K562 (cell line): ENCODE data around the gene KPTN. TPM values are rescaled to one million over a fixed set of nuclear protein-coding genes. Genes with fewer than 3 reads are reported as not detected.

Source experiments
- ATAC-seq: fragments of 200-7000 bp; cut with Tn5 transposase; 3 replicates; pipeline ENCODE4 v1.9.1; 2020; ENCODE audit warnings: moderate library complexity
- BruUV-seq: library from RNA; stranded (reverse); fragments of 400-500 nt; replicated peaks from 2 replicates; lab custom pipeline; 2021; lab: Mats Ljungman, UMichigan
- CTCF ChIA-PET: fragments of 300-600 bp; formaldehyde crosslinking; extraction: SDS; loops from one replicate; lab custom pipeline; 2021; ENCODE audit warnings: low intra/inter-chr PET ratio; lab: Yijun Ruan, JAX
- POLR2A ChIA-PET: fragments of 300-600, 350-650 bp; sonication (Branson Sonifier 250); formaldehyde crosslinking; extraction: SDS; loops from one replicate; lab custom pipeline; 2021; ENCODE audit warnings: antibody characterized with exemption, inconsistent platforms; lab: Yijun Ruan, JAX
- DNase-seq, 4 experiments: peaks; one replicate each; pipeline versions ENCODE4 v3.0.0 to v3.0.0-alpha.2; 2011 to 2018; ENCODE audit warnings: low spot score in 3 of 4, mixed read lengths in 3 of 4; ENCODE audit errors: extremely low read depth in 1 of 4
- FAIRE-seq: peaks from 2 replicates; lab custom pipeline; 2011; peaks lifted over from hg19 to GRCh38; lab: Jason Lieb, UNC
- H2AFZ ChIP-seq: 2 replicates; pipeline ENCODE4 v1.6.0; 2011; ENCODE audit warnings: low read depth, low read length, control low read depth, inconsistent platforms
- H3K27ac ChIP-seq: fragments of 200-600 bp; 3 replicates; pipeline ENCODE4 v1.8.0; 2011; ENCODE audit warnings: low read depth, mild to moderate bottlenecking, control low read depth, inconsistent platforms, low read length, moderate library complexity, mixed read lengths; ENCODE audit errors: extremely low read depth
- H3K27me3 ChIP-seq, 2 experiments: fragments of 300-600 bp in 1 of 2; 2 replicates in 1 of 2; 3 replicates in 1 of 2; pipeline versions ENCODE4 v1.6.0 to v1.8.0; 2011; ENCODE audit warnings: inconsistent platforms in 2 of 2, low read length in 2 of 2, mild to moderate bottlenecking in 1 of 2, mixed read lengths in 1 of 2, moderate library complexity in 1 of 2; ENCODE audit not compliant: control insufficient read depth in 2 of 2, insufficient read depth in 2 of 2
- H3K36me3 ChIP-seq: fragments of 300-600 bp; 3 replicates; pipeline ENCODE4 v1.8.0; 2011; ENCODE audit warnings: mild to moderate bottlenecking, low read length, inconsistent platforms; ENCODE audit not compliant: control insufficient read depth, insufficient read depth
- H3K4me1 ChIP-seq, 2 experiments: fragments of 200-600 bp in 1 of 2; replicated peaks in 1 of 2; 2 replicates in 1 of 2; 3 replicates in 1 of 2; pipeline versions ENCODE4 v1.5.1 to v1.8.0; 2011; ENCODE audit warnings: inconsistent platforms in 2 of 2, low read length in 2 of 2, mild to moderate bottlenecking in 1 of 2, mixed read lengths in 1 of 2, moderate library complexity in 1 of 2; ENCODE audit not compliant: control insufficient read depth in 2 of 2, insufficient read depth in 2 of 2
- H3K4me2 ChIP-seq: 2 replicates; pipeline ENCODE4 v1.6.1; 2011; ENCODE audit warnings: low read length, control low read depth, inconsistent platforms, mixed read lengths; ENCODE audit not compliant: insufficient read depth
- H3K4me3 ChIP-seq: fragments of 200-600 bp; sonication (generic), shearing (Covaris generic); 2 replicates; pipeline ENCODE4 v1.5.1; 2016; ENCODE audit warnings: control low read depth, inconsistent platforms
- H3K79me2 ChIP-seq: fragments of 200-600 bp; 3 replicates; pipeline ENCODE4 v1.8.0; 2011; ENCODE audit warnings: low read length, inconsistent platforms; ENCODE audit not compliant: control insufficient read depth, insufficient read depth
- H3K9ac ChIP-seq, 2 experiments: 2 replicates each; pipeline versions ENCODE4 v1.6.0 to v1.6.1; 2011; ENCODE audit warnings: low read depth in 2 of 2, low read length in 2 of 2, control low read depth in 1 of 2, inconsistent platforms in 1 of 2, mild to moderate bottlenecking in 1 of 2, mixed read lengths in 1 of 2; ENCODE audit not compliant: insufficient read depth in 1 of 2
- H3K9me1 ChIP-seq: one replicate; pipeline ENCODE4 v1.6.0; 2011; ENCODE audit warnings: inconsistent platforms, mild to moderate bottlenecking, low read length, moderate library complexity; ENCODE audit not compliant: control insufficient read depth, insufficient read depth
- H3K9me3 ChIP-seq: replicated peaks from 2 replicates; pipeline ENCODE4 v1.5.1; 2011; ENCODE audit warnings: low read depth, low read length, inconsistent platforms; ENCODE audit not compliant: control insufficient read depth, insufficient read depth
- H4K20me1 ChIP-seq: replicated peaks from 2 replicates; pipeline ENCODE4 v1.6.1; 2011; ENCODE audit warnings: low read length, inconsistent platforms, mixed read lengths; ENCODE audit not compliant: control insufficient read depth, insufficient read depth
- ATF1 ChIP-seq, 2 experiments: fragments of 450-650 bp in 1 of 2; IDR thresholded peaks; 2 replicates each; pipeline ENCODE4 v1.6.1; 2016; ENCODE audit warnings: missing compliant biosample characterization in 1 of 2, missing genetic modification characterization in 1 of 2
- BRD4 ChIP-seq: fragments of 200-600 bp; sonication (generic); IDR thresholded peaks from 2 replicates; pipeline ENCODE4 v1.6.1; 2017; ENCODE audit warnings: inconsistent platforms
- CHD2 ChIP-seq: IDR thresholded peaks from 2 replicates; pipeline ENCODE4 v1.6.1; 2011; ENCODE audit warnings: low read depth, low read length
- CHD4 ChIP-seq: fragments of 200-600 bp; sonication (generic); IDR thresholded peaks from 3 replicates; pipeline ENCODE4 v1.6.1; 2012; ENCODE audit warnings: low read depth, mild to moderate bottlenecking, mixed read lengths, low read length, inconsistent platforms; ENCODE audit not compliant: insufficient read depth, insufficient replicate concordance, poor library complexity, severe bottlenecking
- DPF2 ChIP-seq: fragments of 450-650 bp; IDR thresholded peaks from 2 replicates; pipeline ENCODE4 v1.6.1; 2016
- ELF1 ChIP-seq: fragments of 200-800 bp; sonication (Bioruptor generic); IDR thresholded peaks from 2 replicates; pipeline ENCODE4 v1.6.1; 2016; ENCODE audit warnings: missing genetic modification characterization, missing compliant biosample characterization
- HLTF ChIP-seq: fragments of 450-650 bp; IDR thresholded peaks from 2 replicates; pipeline ENCODE4 v1.6.1; 2016
- JUND ChIP-seq, 2 experiments: IDR thresholded peaks; 2 replicates in 1 of 2; 3 replicates in 1 of 2; pipeline ENCODE4 v1.6.1; 2011; ENCODE audit warnings: borderline replicate concordance in 2 of 2, low read depth in 2 of 2, low read length in 2 of 2, improper control_type of control experiment in 1 of 2, missing biosample characterization in 1 of 2, missing genetic modification characterization in 1 of 2, missing genetic modification reagents in 1 of 2
- RUNX1 ChIP-seq: sonication (generic); IDR thresholded peaks from 2 replicates; pipeline ENCODE4 v1.6.1; 2016; ENCODE audit warnings: antibody characterized with exemption, low read depth
- SMARCA5 ChIP-seq: fragments of 450-650 bp; IDR thresholded peaks from 2 replicates; pipeline ENCODE4 v1.6.1; 2016
- YY1 ChIP-seq, 3 experiments: IDR thresholded peaks; 2 replicates each; pipeline ENCODE4 v1.6.1; 2011; ENCODE audit warnings: low read length in 2 of 3, mild to moderate bottlenecking in 2 of 3, moderate library complexity in 2 of 3, borderline replicate concordance in 1 of 3, control low read depth in 1 of 3, low read depth in 1 of 3; ENCODE audit not compliant: insufficient read depth in 3 of 3, insufficient replicate concordance in 2 of 3, control insufficient read depth in 1 of 3, insufficient read length in 1 of 3; ENCODE audit errors: extremely low read depth in 1 of 3
- ZC3H8 ChIP-seq: fragments of 450-650 bp; IDR thresholded peaks from 2 replicates; pipeline ENCODE4 v1.6.1; 2017
- ZNF143 ChIP-seq: sonication (generic); formaldehyde crosslinking; IDR thresholded peaks from 2 replicates; pipeline ENCODE4 v1.9.0; 2022; ENCODE audit warnings: mild to moderate bottlenecking, missing genetic modification reagents
- ZNF766 ChIP-seq: fragments of 200-800 bp; sonication (Bioruptor generic); conservative IDR thresholded peaks from 2 replicates; pipeline ENCODE4 v1.6.1; 2016; ENCODE audit warnings: missing genetic modification characterization, missing compliant biosample characterization
- WGBS: fragments of 100-300 bp; shearing (Covaris generic); methylation state at CpG from one replicate; pipeline ENCODE4 v1.1.6; 2016; ENCODE audit warnings: low coverage, mixed read lengths; ENCODE audit not compliant: insufficient coverage; ENCODE audit errors: missing lambda C conversion rate; 5-methylcytosine and 5-hydroxymethylcytosine counted together
- in situ Hi-C: fragments of 300-500 bp; cut with MboI; formaldehyde crosslinking; loops from 4 replicates; pipeline ENCODE4 v1.15.0; 2018; ENCODE audit warnings: inconsistent platforms, mixed read lengths
- intact Hi-C: fragments of 100-400 bp; cut with micrococcal nuclease; formaldehyde crosslinking; loops from 2 replicates; pipeline ENCODE4 v1.14.2; 2022
- polyA plus RNA-seq, 8 experiments: library from polyadenylated mRNA; depleted of rRNA in 4 of 8; stranded (reverse) in 5 of 8; unstranded in 3 of 8; fragments of >200 nt; fragmentation: Nextera tagmentation in 2 of 8; fragmentation: Illumina TruSeq in 1 of 8; extraction: Ambion mirVana in 2 of 8; extraction: Trizol in 1 of 8; gene quantifications; 2 replicates each; pipeline versions ENCODE4 v1.2.1 to v1.2.3, GENCODE V29; 2011 to 2014; ENCODE audit warnings: inconsistent platforms in 1 of 8, missing spikeins in 1 of 8
- total RNA-seq, 7 experiments: library from RNA; depleted of rRNA in 6 of 7; stranded (reverse); fragments of >200 nt in 6 of 7; fragmentation: Illumina TruSeq in 2 of 7; extraction: Trizol in 2 of 7; gene quantifications; 2 replicates each; pipeline versions ENCODE4 v1.2.1 to v1.2.3, GENCODE V29; 2011 to 2021; ENCODE audit warnings: low replicate concordance in 1 of 7
- TF ChIP-seq, protein P1 (sequence below): fragments of 250-450 bp; sonication (Bioruptor Pico); IDR thresholded peaks from 2 replicates; pipeline ENCODE4 v1.4.0; 2020; ENCODE audit warnings: mild to moderate bottlenecking, moderate library complexity
- TF ChIP-seq, protein P2 (sequence below): sonication (generic); formaldehyde crosslinking; IDR thresholded peaks from 2 replicates; pipeline ENCODE4 v1.8.0; 2022; ENCODE audit warnings: missing genetic modification reagents, mild to moderate bottlenecking, moderate library complexity, borderline replicate concordance
- TF ChIP-seq, protein P3 (sequence below): fragments of 450-650 bp; IDR thresholded peaks from 2 replicates; pipeline ENCODE4 v1.6.1; 2014; ENCODE audit warnings: low read depth, mild to moderate bottlenecking, moderate library complexity, borderline replicate concordance

KPTN gene
- total and polyA plus RNA-seq, 9 of the 15 experiments (the other 6 are each of a cell fraction or from before 2014, with no cell fraction given): 0.56 to 18.2 (median 8.5) TPM

DNA sequence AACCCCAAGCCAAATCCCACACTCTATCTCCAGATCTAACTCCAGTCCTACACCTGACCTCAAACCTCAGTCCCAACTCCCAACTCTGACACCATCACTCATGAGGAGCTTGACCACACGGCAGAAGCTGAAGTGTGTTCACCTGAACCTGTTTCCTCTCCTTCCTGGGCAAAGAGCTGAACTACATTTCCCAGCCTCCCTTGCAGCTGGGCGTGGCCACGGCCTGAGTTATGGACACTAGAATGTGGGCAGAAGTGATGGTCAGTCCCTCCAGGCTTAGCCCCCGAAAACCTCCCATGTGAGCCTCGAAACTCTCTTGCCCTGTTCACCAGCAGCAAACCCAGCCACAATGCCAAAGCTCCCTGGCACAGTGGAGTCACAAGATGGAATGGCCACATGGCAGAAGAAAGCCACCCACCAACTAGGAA, 45.2 kb downstream of the KPTN start:
- H3K4me3 ChIP-seq: no peak overlapping the region
- H3K79me2 ChIP-seq: no peaks in the 10 kb centered on the region
- no peaks in the 10 kb centered on the region; a peak in 1 of 5 replicates for H3K4me1 ChIP-seq
- DNase-seq (no peak), FAIRE-seq (peak; percentile 96), ATAC-seq (peak; percentile 72)
- CTCF ChIA-PET: interaction anchor here (0.5 to 4.6 kb wide), 3 partner anchors 56 to 269 kb away, joined by 3 to 79 read pairs (median 28); no protein-coding TSS in a partner anchor
- peaks cover 19% of the 10 kb centered on the region; the same call in 1 of the 2 replicates for H4K20me1 ChIP-seq
- in situ Hi-C loops: loop anchor here (5.0 kb wide), 1 partner anchor 258 kb away; no protein-coding TSS in a partner anchor
- 0% methylated on average over 5 of the region's 5 CpGs for WGBS
- peaks cover 7 to 18% of the 10 kb centered on the region in 2 experiments; a peak in 3 of 5 replicates for H3K27me3 ChIP-seq
- no peak overlapping the region for H2AFZ ChIP-seq
- H3K4me2 ChIP-seq: no peak overlapping the region
- intact Hi-C loops: loop anchor here (5.0 kb wide), 2 partner anchors 43 to 78 kb away; partner anchors contain the start of genes KPTN and NAPA
- peaks cover 3% of the 10 kb centered on the region for H3K9me1 ChIP-seq
- no peaks in the 10 kb centered on the region for H3K36me3 ChIP-seq
- H3K27ac ChIP-seq: no peak overlapping the region
- no TSS peak for BruUV-seq
- POLR2A ChIA-PET: interaction anchor here (1.0 kb wide), 1 partner anchor 9 kb away, joined by 3 read pairs; no protein-coding TSS in a partner anchor
- H3K9ac ChIP-seq: no peak overlapping the region
- H3K9me3 ChIP-seq: no peaks in the 10 kb centered on the region
- TF ChIP-seq RUNX1: no peak
- peak; percentile 92 for TF ChIP-seq ZNF143 (CRISPR knock-in tag)
- TF ChIP-seq, protein P1, sequence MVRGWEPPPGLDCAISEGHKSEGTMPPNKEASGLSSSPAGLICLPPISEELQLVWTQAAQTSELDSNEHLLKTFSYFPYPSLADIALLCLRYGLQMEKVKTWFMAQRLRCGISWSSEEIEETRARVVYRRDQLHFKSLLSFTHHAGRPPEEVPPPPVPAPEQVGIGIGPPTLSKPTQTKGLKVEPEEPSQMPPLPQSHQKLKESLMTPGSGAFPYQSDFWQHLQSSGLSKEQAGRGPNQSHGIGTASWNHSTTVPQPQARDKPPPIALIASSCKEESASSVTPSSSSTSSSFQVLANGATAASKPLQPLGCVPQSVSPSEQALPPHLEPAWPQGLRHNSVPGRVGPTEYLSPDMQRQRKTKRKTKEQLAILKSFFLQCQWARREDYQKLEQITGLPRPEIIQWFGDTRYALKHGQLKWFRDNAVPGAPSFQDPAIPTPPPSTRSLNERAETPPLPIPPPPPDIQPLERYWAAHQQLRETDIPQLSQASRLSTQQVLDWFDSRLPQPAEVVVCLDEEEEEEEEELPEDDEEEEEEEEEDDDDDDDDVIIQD (CRISPR knock-in tag): no peak
- 0 out of 2 replicates have a peak, but pooled peaks have one; percentile 12 for TF ChIP-seq SMARCA5
- no peak for TF ChIP-seq ZC3H8
- TF ChIP-seq, protein P2, sequence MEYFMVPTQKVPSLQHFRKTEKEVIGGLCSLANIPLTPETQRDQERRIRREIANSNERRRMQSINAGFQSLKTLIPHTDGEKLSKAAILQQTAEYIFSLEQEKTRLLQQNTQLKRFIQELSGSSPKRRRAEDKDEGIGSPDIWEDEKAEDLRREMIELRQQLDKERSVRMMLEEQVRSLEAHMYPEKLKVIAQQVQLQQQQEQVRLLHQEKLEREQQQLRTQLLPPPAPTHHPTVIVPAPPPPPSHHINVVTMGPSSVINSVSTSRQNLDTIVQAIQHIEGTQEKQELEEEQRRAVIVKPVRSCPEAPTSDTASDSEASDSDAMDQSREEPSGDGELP (CRISPR knock-in tag): peak; percentile 49; the same call in 1 of the 2 replicates
- TF ChIP-seq, protein P3, sequence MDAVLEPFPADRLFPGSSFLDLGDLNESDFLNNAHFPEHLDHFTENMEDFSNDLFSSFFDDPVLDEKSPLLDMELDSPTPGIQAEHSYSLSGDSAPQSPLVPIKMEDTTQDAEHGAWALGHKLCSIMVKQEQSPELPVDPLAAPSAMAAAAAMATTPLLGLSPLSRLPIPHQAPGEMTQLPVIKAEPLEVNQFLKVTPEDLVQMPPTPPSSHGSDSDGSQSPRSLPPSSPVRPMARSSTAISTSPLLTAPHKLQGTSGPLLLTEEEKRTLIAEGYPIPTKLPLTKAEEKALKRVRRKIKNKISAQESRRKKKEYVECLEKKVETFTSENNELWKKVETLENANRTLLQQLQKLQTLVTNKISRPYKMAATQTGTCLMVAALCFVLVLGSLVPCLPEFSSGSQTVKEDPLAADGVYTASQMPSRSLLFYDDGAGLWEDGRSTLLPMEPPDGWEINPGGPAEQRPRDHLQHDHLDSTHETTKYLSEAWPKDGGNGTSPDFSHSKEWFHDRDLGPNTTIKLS: 0 out of 2 replicates have a peak, but pooled peaks have one; percentile 37
- TF ChIP-seq BRD4: no peak
- TF ChIP-seq HLTF: no peak
- no peak for TF ChIP-seq CHD4
- 0 out of 2 replicates have a peak, but pooled peaks have one; percentile 17 for TF ChIP-seq JUND (IDR thresholded peaks at IDR 0.05; ENCODE audit: borderline replicate concordance, low read depth, low read length)
- no peak for TF ChIP-seq JUND (tag; IDR thresholded peaks at IDR 0.05; ENCODE audit: borderline replicate concordance, low read depth, low read length)
- 0 out of 2 replicates have a peak, but pooled peaks have one; percentile 15 for TF ChIP-seq DPF2
- TF ChIP-seq ELF1 (tag): peak; percentile 53
- TF ChIP-seq ZNF766 (CRISPR knock-in tag): 0 out of 2 replicates have a peak, but pooled peaks have one; percentile 26
- peak in 1 of 3 experiments; percentile 55 for TF ChIP-seq YY1 (IDR thresholded peaks at IDR 0.05; ENCODE audit: borderline replicate concordance in 1 of 3, control insufficient read depth in 1 of 3, extremely low read depth in 1 of 3, insufficient read depth in 3 of 3, insufficient read length in 1 of 3, insufficient replicate concordance in 2 of 3, low read depth in 1 of 3, low read length in 2 of 3)
- TF ChIP-seq CHD2: no peak
- TF ChIP-seq ATF1 (CRISPR knock-in tag; IDR thresholded peaks at IDR 0.05): no peak
- no peak for TF ChIP-seq ATF1 (tag; IDR thresholded peaks at IDR 0.05)
